H1 (cell line): ENCODE results near the gene NUBP2. TPM values are rescaled to one million over a fixed set of nuclear protein-coding genes. Genes with fewer than 3 reads are reported as not detected.

Experiments
- CTCF ChIA-PET: fragments of 300-600 bp; sonication (Branson Sonifier 250); formaldehyde crosslinking; loops from one replicate; lab custom pipeline; 2021; ENCODE audit not compliant: partially characterized antibody; lab: Charles Lee
- POLR2A ChIA-PET: fragments of 300-600 bp; sonication (Branson Sonifier 250); formaldehyde crosslinking; loops from one replicate; lab custom pipeline; 2021; ENCODE audit warnings: inconsistent platforms; ENCODE audit not compliant: partially characterized antibody; lab: Charles Lee
- DNase-seq, 2 experiments: peaks; one replicate each; pipeline versions ENCODE4 v3.0.0 to v3.0.0-alpha.2; 2010 to 2022; ENCODE audit warnings: low spot score in 2 of 2, low read depth in 1 of 2, mixed read lengths in 1 of 2
- FAIRE-seq: peaks from 2 replicates; lab custom pipeline; 2011; peaks lifted over from hg19 to GRCh38; lab: Jason Lieb, UNC
- H2AFZ ChIP-seq: 2 replicates; pipeline ENCODE4 v1.8.1; 2012; ENCODE audit warnings: low read length, inconsistent platforms
- H2AK5ac ChIP-seq: 2 replicates; pipeline ENCODE4 v1.6.1; 2013; ENCODE audit warnings: low read depth, low read length
- H2BK120ac ChIP-seq: replicated peaks from 2 replicates; pipeline ENCODE3; 2013; ENCODE audit warnings: low read depth, low read length, inconsistent platforms
- H2BK12ac ChIP-seq: 2 replicates; pipeline ENCODE4 v1.6.1; 2013; ENCODE audit warnings: low read depth, low read length
- H2BK15ac ChIP-seq: 2 replicates; pipeline ENCODE4 v1.6.1; 2013; ENCODE audit warnings: low read length
- H2BK20ac ChIP-seq: 2 replicates; pipeline ENCODE4 v1.6.1; 2013; ENCODE audit warnings: low read length
- H2BK5ac ChIP-seq: 2 replicates; pipeline ENCODE4 v1.6.1; 2013; ENCODE audit warnings: low read depth, low read length
- H3K14ac ChIP-seq: 2 replicates; pipeline ENCODE4 v1.6.1; 2013; ENCODE audit warnings: inconsistent platforms; ENCODE audit not compliant: insufficient read length
- H3K18ac ChIP-seq: 2 replicates; pipeline ENCODE4 v1.6.1; 2013; ENCODE audit warnings: low read length; ENCODE audit errors: extremely low read depth
- H3K23ac ChIP-seq: 2 replicates; pipeline ENCODE4 v1.6.1; 2013; ENCODE audit warnings: inconsistent platforms; ENCODE audit not compliant: insufficient read length
- H3K23me2 ChIP-seq: 2 replicates; pipeline ENCODE4 v1.6.1; 2013; ENCODE audit warnings: low read depth, low read length
- H3K27ac ChIP-seq: 2 replicates; pipeline ENCODE4 v1.6.1; 2011; ENCODE audit warnings: low read depth, low read length, inconsistent platforms
- H3K27me3 ChIP-seq, 4 experiments: replicated peaks in 1 of 4; 1 replicate in 1 of 4; 2 replicates in 3 of 4; pipeline versions ENCODE4 v1.6.1 to v1.8.1; 2011 to 2013; ENCODE audit warnings: low read length in 3 of 4, mild to moderate bottlenecking in 3 of 4, inconsistent platforms in 2 of 4, mixed read lengths in 2 of 4, moderate library complexity in 1 of 4; ENCODE audit not compliant: control insufficient read depth in 3 of 4, insufficient read depth in 3 of 4; ENCODE audit errors: extremely low read depth in 1 of 4
- H3K36me3 ChIP-seq, 4 experiments: 2 replicates each; pipeline versions ENCODE4 v1.6.1 to v1.8.1; 2011 to 2013; ENCODE audit warnings: mild to moderate bottlenecking in 4 of 4, low read length in 3 of 4, moderate library complexity in 2 of 4, control low read depth in 1 of 4, inconsistent platforms in 1 of 4; ENCODE audit not compliant: insufficient read depth in 4 of 4, control insufficient read depth in 2 of 4
- H3K4ac ChIP-seq: replicated peaks from 2 replicates; pipeline ENCODE3; 2013; ENCODE audit warnings: low read length, low read depth, mixed read lengths, inconsistent platforms; ENCODE audit not compliant: insufficient read length
- H3K4me1 ChIP-seq, 4 experiments: replicated peaks in 1 of 4; 1 replicate in 1 of 4; 2 replicates in 3 of 4; pipeline versions ENCODE4 v1.6.1 to v1.8.1; 2011 to 2013; ENCODE audit warnings: low read length in 3 of 4, inconsistent platforms in 2 of 4, mixed read lengths in 1 of 4; ENCODE audit not compliant: insufficient read depth in 4 of 4, control insufficient read depth in 3 of 4
- H3K4me2 ChIP-seq, 2 experiments: 2 replicates each; pipeline versions ENCODE4 v1.6.1 to v1.8.1; 2011 to 2013; ENCODE audit warnings: low read depth in 2 of 2, low read length in 2 of 2, control low read depth in 1 of 2, inconsistent platforms in 1 of 2, mild to moderate bottlenecking in 1 of 2; ENCODE audit not compliant: insufficient read depth in 1 of 2
- H3K4me3 ChIP-seq, 4 experiments: fragments of 200-600, 300-600 bp in 1 of 4; sonication (generic), shearing (Covaris generic), sonication (Bioruptor Twin) in 1 of 4; 2 replicates each; pipeline versions ENCODE4 v1.5.1 to v1.8.1; 2011 to 2016; ENCODE audit warnings: low read length in 4 of 4, low read depth in 3 of 4, control low read depth in 2 of 4, inconsistent platforms in 2 of 4, mild to moderate bottlenecking in 2 of 4, mixed read lengths in 1 of 4, moderate library complexity in 1 of 4; ENCODE audit not compliant: insufficient read depth in 2 of 4; ENCODE audit errors: extremely low read depth in 1 of 4
- H3K56ac ChIP-seq: replicated peaks from 2 replicates; pipeline ENCODE3; 2013; ENCODE audit warnings: low read depth, mild to moderate bottlenecking, mixed read lengths, low read length, inconsistent platforms; ENCODE audit not compliant: insufficient read length
- H3K79me1 ChIP-seq: 2 replicates; pipeline ENCODE4 v1.6.1; 2013; ENCODE audit warnings: low read depth, low read length, control low read depth
- H3K79me2 ChIP-seq, 2 experiments: 2 replicates each; pipeline versions ENCODE4 v1.6.1 to v1.8.1; 2012 to 2013; ENCODE audit warnings: low read length in 2 of 2, mild to moderate bottlenecking in 2 of 2, inconsistent platforms in 1 of 2; ENCODE audit not compliant: insufficient read depth in 2 of 2, control insufficient read depth in 1 of 2
- H3K9ac ChIP-seq, 4 experiments: replicated peaks in 1 of 4; 1 replicate in 1 of 4; 2 replicates in 3 of 4; pipeline versions ENCODE4 v1.6.1 to v1.8.1; 2011 to 2013; ENCODE audit warnings: low read depth in 3 of 4, low read length in 3 of 4, control low read depth in 2 of 4, mild to moderate bottlenecking in 2 of 4, moderate library complexity in 2 of 4, inconsistent platforms in 1 of 4; ENCODE audit errors: extremely low read depth in 1 of 4
- H3K9me3 ChIP-seq, 2 experiments: 2 replicates each; pipeline versions ENCODE4 v1.6.1 to v1.8.1; 2012 to 2013; ENCODE audit warnings: mild to moderate bottlenecking in 2 of 2, moderate library complexity in 2 of 2, control low read depth in 1 of 2, inconsistent platforms in 1 of 2, low read depth in 1 of 2, low read length in 1 of 2, mixed read lengths in 1 of 2; ENCODE audit not compliant: insufficient read depth in 2 of 2
- H4K20me1 ChIP-seq, 2 experiments: replicated peaks in 1 of 2; 2 replicates each; pipeline versions ENCODE3 to v1.8.1; 2011 to 2013; ENCODE audit warnings: inconsistent platforms in 2 of 2, low read length in 2 of 2, mild to moderate bottlenecking in 1 of 2; ENCODE audit not compliant: insufficient read depth in 2 of 2, control insufficient read depth in 1 of 2
- H4K5ac ChIP-seq: 2 replicates; pipeline ENCODE4 v1.6.1; 2013; ENCODE audit warnings: low read length, low read depth, mixed read lengths, inconsistent platforms; ENCODE audit not compliant: insufficient read length
- H4K8ac ChIP-seq: 2 replicates; pipeline ENCODE4 v1.8.0; 2013; ENCODE audit warnings: mild to moderate bottlenecking, moderate library complexity, low read length, inconsistent platforms; ENCODE audit not compliant: insufficient read depth; ENCODE audit errors: extremely low read depth
- H4K91ac ChIP-seq: replicated peaks from 2 replicates; pipeline ENCODE3; 2013; ENCODE audit warnings: low read length, mixed read lengths, inconsistent platforms; ENCODE audit not compliant: insufficient read length
- CBX8 ChIP-seq: fragments of 300-800, 300-1000 bp; sonication (generic); IDR thresholded peaks from 2 replicates; pipeline ENCODE4 v1.7.1; 2016; ENCODE audit warnings: low read depth, low read length, borderline replicate concordance
- HDAC6 ChIP-seq: IDR thresholded peaks from one replicate; pipeline ENCODE4 v1.7.1; 2012; ENCODE audit warnings: low read depth, mild to moderate bottlenecking, inconsistent platforms, low read length, moderate library complexity
- SAP30 ChIP-seq: fragments of 300-600 bp; sonication (generic); IDR thresholded peaks from 2 replicates; pipeline ENCODE4 v1.7.1; 2012; ENCODE audit warnings: low read length, moderate library complexity, mild to moderate bottlenecking, inconsistent platforms; ENCODE audit not compliant: insufficient read depth, insufficient replicate concordance
- SP4 ChIP-seq: IDR thresholded peaks from 2 replicates; pipeline ENCODE4 v1.6.1; 2012; ENCODE audit warnings: low read length, inconsistent platforms
- YY1 ChIP-seq: IDR thresholded peaks from 2 replicates; pipeline ENCODE4 v1.6.1; 2011; ENCODE audit warnings: low read depth, mild to moderate bottlenecking, low read length
- WGBS, 2 experiments: shearing (Covaris generic) in 1 of 2; methylation state at CpG; one replicate each; pipeline versions ENCODE4 v1.1.6 to v1.1.7; 2013 to 2015; ENCODE audit warnings: low lambda C conversion rate in 2 of 2, mixed read lengths in 2 of 2, inconsistent platforms in 1 of 2, low coverage in 1 of 2, missing lambda C conversion rate in 1 of 2; ENCODE audit not compliant: insufficient replicate concordance in 2 of 2, insufficient coverage in 1 of 2, insufficient read length in 1 of 2; ENCODE audit errors: extremely low coverage in 1 of 2, missing lambda C conversion rate in 1 of 2; 5-methylcytosine and 5-hydroxymethylcytosine counted together
- polyA plus RNA-seq, 7 experiments: library from polyadenylated mRNA; depleted of rRNA in 3 of 7; stranded (reverse) in 5 of 7; unstranded in 2 of 7; fragments of >200 nt in 5 of 7; fragments of 200-250 nt in 2 of 7; gene quantifications; 1 replicate in 5 of 7; 2 replicates in 1 of 7; 4 replicates in 1 of 7; pipeline versions ENCODE4 v1.2.1 to v1.2.3, GENCODE V29; 2011 to 2013; ENCODE audit warnings: missing spikeins in 2 of 7, mixed read lengths in 2 of 7
- total RNA-seq: library from RNA; stranded (reverse); fragmentation: NEBNext Ultra II Directional; extraction: Animal tissue kit (Norgen Biotek cat#: 25700); gene quantifications from 2 replicates; pipeline ENCODE4 v1.2.1, GENCODE V29; 2021
- TF ChIP-seq, protein P1 (sequence below): IDR thresholded peaks from 2 replicates; pipeline ENCODE4 v1.6.1; 2011; ENCODE audit warnings: low read depth, mild to moderate bottlenecking, low read length; ENCODE audit not compliant: insufficient read depth
- TF ChIP-seq, protein P2 (sequence below), 3 experiments: IDR thresholded peaks; 1 replicate in 2 of 3; 2 replicates in 1 of 3; pipeline versions ENCODE4 v1.5.1 to v1.6.1; 2011; ENCODE audit warnings: low read length in 3 of 3, mild to moderate bottlenecking in 3 of 3, inconsistent platforms in 2 of 3, low read depth in 1 of 3, moderate library complexity in 1 of 3; ENCODE audit not compliant: insufficient read depth in 1 of 3; ENCODE audit errors: control extremely low read depth in 1 of 3

The NUBP2 gene
- total and polyA plus RNA-seq, 2 of the 8 experiments (the other 6 are each of a cell fraction or from before 2014, with no cell fraction given) = 70.3 to 96.9 TPM

- H2AK5ac ChIP-seq = no peak overlapping the region
- CTCF ChIA-PET = no interaction called here
- TF ChIP-seq YY1 (no peak), SAP30 (no peak), HDAC6 (no peak), SP4 (no peak), CBX8 (no peak)
- TF ChIP-seq, protein P1, sequence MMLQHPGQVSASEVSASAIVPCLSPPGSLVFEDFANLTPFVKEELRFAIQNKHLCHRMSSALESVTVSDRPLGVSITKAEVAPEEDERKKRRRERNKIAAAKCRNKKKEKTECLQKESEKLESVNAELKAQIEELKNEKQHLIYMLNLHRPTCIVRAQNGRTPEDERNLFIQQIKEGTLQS = no peak
- TF ChIP-seq, protein P2, sequence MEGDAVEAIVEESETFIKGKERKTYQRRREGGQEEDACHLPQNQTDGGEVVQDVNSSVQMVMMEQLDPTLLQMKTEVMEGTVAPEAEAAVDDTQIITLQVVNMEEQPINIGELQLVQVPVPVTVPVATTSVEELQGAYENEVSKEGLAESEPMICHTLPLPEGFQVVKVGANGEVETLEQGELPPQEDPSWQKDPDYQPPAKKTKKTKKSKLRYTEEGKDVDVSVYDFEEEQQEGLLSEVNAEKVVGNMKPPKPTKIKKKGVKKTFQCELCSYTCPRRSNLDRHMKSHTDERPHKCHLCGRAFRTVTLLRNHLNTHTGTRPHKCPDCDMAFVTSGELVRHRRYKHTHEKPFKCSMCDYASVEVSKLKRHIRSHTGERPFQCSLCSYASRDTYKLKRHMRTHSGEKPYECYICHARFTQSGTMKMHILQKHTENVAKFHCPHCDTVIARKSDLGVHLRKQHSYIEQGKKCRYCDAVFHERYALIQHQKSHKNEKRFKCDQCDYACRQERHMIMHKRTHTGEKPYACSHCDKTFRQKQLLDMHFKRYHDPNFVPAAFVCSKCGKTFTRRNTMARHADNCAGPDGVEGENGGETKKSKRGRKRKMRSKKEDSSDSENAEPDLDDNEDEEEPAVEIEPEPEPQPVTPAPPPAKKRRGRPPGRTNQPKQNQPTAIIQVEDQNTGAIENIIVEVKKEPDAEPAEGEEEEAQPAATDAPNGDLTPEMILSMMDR (IDR thresholded peaks at IDR 0.05; ENCODE audit: control extremely low read depth in 1 of 3, insufficient read depth in 1 of 3, low read depth in 1 of 3, low read length in 3 of 3) = no peak
These were observed 35.0 kb downstream of the NUBP2 start for GRCh38 chr16:1817716-1818115.

More at GRCh38 chr16:1817716-1818115, 35.0 kb downstream of the NUBP2 start:
- H3K23me2 ChIP-seq = no peaks in the 10 kb centered on the region
- no peak overlapping the region for H3K4me3 ChIP-seq
- no peak overlapping the region for H3K18ac ChIP-seq
- no peak overlapping the region for H3K4me2 ChIP-seq
- no peak overlapping the region for H2BK15ac ChIP-seq
- H3K79me1 ChIP-seq = no peaks in the 10 kb centered on the region; the same call in 1 of the 2 replicates
- WGBS, 2 experiments = 97% methylated on average over 17 of the region's 17 CpGs; no CpG with 5 or more reads in 1 of the 2 experiments
- H4K8ac ChIP-seq = no peak overlapping the region
- H4K5ac ChIP-seq = no peak overlapping the region
- no peak overlapping the region for H3K4ac ChIP-seq
- peaks cover 4 to 6% of the 10 kb centered on the region in 2 experiments for H4K20me1 ChIP-seq
- FAIRE-seq (no peak), DNase-seq (no peak)
- no peak overlapping the region for H2BK20ac ChIP-seq
- no peak overlapping the region for H3K9ac ChIP-seq
- H3K27ac ChIP-seq = no peak overlapping the region
- no peaks in the 10 kb centered on the region for H3K27me3 ChIP-seq
- peaks cover 0 to 9% (median 4%) of the 10 kb centered on the region in 4 experiments; a peak in 5 of 8 replicates for H3K36me3 ChIP-seq
- no peaks in the 10 kb centered on the region for H3K4me1 ChIP-seq
- no peaks in the 10 kb centered on the region for H3K9me3 ChIP-seq
- no peak overlapping the region for H4K91ac ChIP-seq
- no peak overlapping the region for H2BK12ac ChIP-seq
- H3K56ac ChIP-seq = no peak overlapping the region
- H3K79me2 ChIP-seq = no peaks in the 10 kb centered on the region
- no peak overlapping the region for H2BK120ac ChIP-seq
- H2AFZ ChIP-seq = no peak overlapping the region
- POLR2A ChIA-PET = no interaction called here
- no peak overlapping the region for H3K23ac ChIP-seq
- no peak overlapping the region for H3K14ac ChIP-seq
- no peak overlapping the region for H2BK5ac ChIP-seq
